Upper lobe of right lung (tissue), 1 donor: ENCODE results near the gene THSD4. TPM values are rescaled to one million over a fixed set of nuclear protein-coding genes. Genes with fewer than 3 reads are reported as not detected.

Experiments used
- ATAC-seq: fragments of 200-7000 bp; cut with Tn5 transposase; one replicate; pipeline ENCODE4 v1.9.1; 2020; ENCODE audit warnings: mild to moderate bottlenecking, moderate library complexity
- DNase-seq: peaks from one replicate; pipeline ENCODE4 v3.0.0-alpha.2; 2020
- H3K27ac ChIP-seq: fragments of 200-600 bp; one replicate; pipeline ENCODE4 v1.8.0; 2022
- H3K27me3 ChIP-seq: fragments of 200-600 bp; one replicate; pipeline ENCODE4 v1.8.0; 2022; ENCODE audit warnings: mild to moderate bottlenecking
- H3K36me3 ChIP-seq: fragments of 200-600 bp; one replicate; pipeline ENCODE4 v1.8.0; 2022
- H3K4me1 ChIP-seq: fragments of 200-600 bp; one replicate; pipeline ENCODE4 v1.8.0; 2022
- H3K4me3 ChIP-seq: fragments of 200-600 bp; one replicate; pipeline ENCODE4 v1.8.0; 2022; ENCODE audit warnings: mild to moderate bottlenecking
- H3K9me3 ChIP-seq: fragments of 200-600 bp; one replicate; pipeline ENCODE4 v1.8.0; 2022
- intact Hi-C: fragments of 100-400 bp; cut with DNase I; formaldehyde crosslinking; loops from one replicate; pipeline ENCODE4 v1.11.0; 2022
- total RNA-seq: library from RNA; stranded (reverse); fragmentation: NEBNext Ultra II Directional; extraction: Animal tissue kit (Norgen Biotek cat#: 25700); gene quantifications from one replicate; pipeline ENCODE4 v1.2.1, GENCODE V29; 2021
- TF ChIP-seq, protein P1 (sequence below): fragments of 200-600 bp; IDR thresholded peaks from one replicate; pipeline ENCODE4 v1.8.0; 2022; ENCODE audit warnings: antibody characterized with exemption
- donor health status: DM: no; HTN: yes; CAD: no; lungs with severe emphysema.

Gene THSD4
- total RNA-seq, 1 donor from 2014 or later = 25.6 TPM

DNA sequence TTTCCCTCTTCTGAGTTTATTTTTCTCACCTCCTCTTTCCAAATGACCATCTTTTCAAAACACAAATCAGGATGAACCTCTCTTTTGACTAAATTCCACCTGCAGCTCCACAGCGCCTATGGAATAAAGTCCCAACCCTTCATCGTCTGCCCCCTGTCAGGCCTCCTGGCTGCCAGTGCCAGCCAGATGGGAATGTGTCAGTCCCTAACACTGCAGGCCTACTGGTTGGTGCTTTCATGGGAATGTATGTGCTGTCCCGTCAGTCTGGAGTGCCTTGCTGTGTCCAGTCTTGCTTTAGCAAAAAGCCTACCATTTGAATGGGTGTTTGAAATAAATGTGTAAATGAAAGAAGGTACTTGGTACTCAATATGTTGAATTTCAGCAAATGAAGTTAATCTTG, 310.1 kb downstream of the THSD4 start:
- H3K27me3 ChIP-seq = no peaks in the 10 kb centered on the region
- H3K4me1 ChIP-seq = no peaks in the 10 kb centered on the region
- ATAC-seq (no peak), DNase-seq (no peak)
- TF ChIP-seq, protein P1, sequence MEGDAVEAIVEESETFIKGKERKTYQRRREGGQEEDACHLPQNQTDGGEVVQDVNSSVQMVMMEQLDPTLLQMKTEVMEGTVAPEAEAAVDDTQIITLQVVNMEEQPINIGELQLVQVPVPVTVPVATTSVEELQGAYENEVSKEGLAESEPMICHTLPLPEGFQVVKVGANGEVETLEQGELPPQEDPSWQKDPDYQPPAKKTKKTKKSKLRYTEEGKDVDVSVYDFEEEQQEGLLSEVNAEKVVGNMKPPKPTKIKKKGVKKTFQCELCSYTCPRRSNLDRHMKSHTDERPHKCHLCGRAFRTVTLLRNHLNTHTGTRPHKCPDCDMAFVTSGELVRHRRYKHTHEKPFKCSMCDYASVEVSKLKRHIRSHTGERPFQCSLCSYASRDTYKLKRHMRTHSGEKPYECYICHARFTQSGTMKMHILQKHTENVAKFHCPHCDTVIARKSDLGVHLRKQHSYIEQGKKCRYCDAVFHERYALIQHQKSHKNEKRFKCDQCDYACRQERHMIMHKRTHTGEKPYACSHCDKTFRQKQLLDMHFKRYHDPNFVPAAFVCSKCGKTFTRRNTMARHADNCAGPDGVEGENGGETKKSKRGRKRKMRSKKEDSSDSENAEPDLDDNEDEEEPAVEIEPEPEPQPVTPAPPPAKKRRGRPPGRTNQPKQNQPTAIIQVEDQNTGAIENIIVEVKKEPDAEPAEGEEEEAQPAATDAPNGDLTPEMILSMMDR = no peak
- no peak overlapping the region for H3K4me3 ChIP-seq
- no peaks in the 10 kb centered on the region for H3K36me3 ChIP-seq
- no peak overlapping the region for H3K27ac ChIP-seq
- intact Hi-C loops = no loop called here
- no peaks in the 10 kb centered on the region for H3K9me3 ChIP-seq

DNA sequence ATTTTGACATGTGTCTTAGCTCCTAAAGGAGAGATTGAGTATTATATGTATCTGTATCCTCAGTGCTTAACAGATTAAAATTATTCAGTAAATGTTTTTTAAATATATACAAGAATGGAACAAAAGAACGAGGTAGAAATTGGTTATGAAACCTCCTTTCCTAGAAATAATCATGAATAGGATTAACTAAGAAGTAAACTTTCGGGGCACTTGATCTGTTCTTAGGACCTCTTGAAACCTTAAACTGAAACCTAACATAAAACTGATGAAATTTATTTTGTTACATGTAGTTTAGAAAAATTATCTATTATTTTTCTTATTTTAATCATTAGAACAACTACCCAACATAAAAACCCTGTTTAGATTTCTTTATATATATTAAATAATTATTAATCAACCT, 311.5 kb downstream of the THSD4 start:
- TF ChIP-seq, protein P1 = no peak
- H3K4me3 ChIP-seq = no peak overlapping the region
- H3K9me3 ChIP-seq = no peaks in the 10 kb centered on the region
- no peaks in the 10 kb centered on the region for H3K4me1 ChIP-seq
- no peak for DNase-seq
- no peak for ATAC-seq
- intact Hi-C loops = no loop called here
- H3K36me3 ChIP-seq = no peaks in the 10 kb centered on the region
- no peaks in the 10 kb centered on the region for H3K27me3 ChIP-seq
- H3K27ac ChIP-seq = no peak overlapping the region

DNA sequence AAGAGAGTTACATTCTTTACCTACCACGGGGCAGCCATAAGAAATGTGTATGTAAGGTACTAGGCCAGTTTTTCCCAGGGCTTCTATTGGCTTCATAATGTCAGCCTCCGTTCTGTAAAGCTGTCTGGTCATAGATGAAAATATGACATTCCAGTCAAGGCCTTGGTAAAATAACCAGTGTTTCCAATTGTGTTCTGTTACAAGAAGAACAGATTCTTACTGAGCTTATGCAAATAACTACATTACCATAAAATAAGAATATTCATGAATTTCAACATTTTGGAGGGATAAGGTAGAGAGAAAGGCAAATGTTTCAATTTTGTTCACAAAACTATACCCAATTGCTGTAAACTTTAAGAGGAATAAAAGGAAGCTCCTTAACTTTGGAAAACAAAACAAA, 315.5 kb downstream of the THSD4 start:
- no peaks in the 10 kb centered on the region for H3K27me3 ChIP-seq
- no peak overlapping the region for H3K27ac ChIP-seq
- ATAC-seq = no peak
- H3K36me3 ChIP-seq = no peaks in the 10 kb centered on the region
- TF ChIP-seq, protein P1 = no peak
- intact Hi-C loops = no loop called here
- no peaks in the 10 kb centered on the region for H3K4me1 ChIP-seq
- H3K9me3 ChIP-seq = no peaks in the 10 kb centered on the region
- no peak for DNase-seq
- no peak overlapping the region for H3K4me3 ChIP-seq

DNA sequence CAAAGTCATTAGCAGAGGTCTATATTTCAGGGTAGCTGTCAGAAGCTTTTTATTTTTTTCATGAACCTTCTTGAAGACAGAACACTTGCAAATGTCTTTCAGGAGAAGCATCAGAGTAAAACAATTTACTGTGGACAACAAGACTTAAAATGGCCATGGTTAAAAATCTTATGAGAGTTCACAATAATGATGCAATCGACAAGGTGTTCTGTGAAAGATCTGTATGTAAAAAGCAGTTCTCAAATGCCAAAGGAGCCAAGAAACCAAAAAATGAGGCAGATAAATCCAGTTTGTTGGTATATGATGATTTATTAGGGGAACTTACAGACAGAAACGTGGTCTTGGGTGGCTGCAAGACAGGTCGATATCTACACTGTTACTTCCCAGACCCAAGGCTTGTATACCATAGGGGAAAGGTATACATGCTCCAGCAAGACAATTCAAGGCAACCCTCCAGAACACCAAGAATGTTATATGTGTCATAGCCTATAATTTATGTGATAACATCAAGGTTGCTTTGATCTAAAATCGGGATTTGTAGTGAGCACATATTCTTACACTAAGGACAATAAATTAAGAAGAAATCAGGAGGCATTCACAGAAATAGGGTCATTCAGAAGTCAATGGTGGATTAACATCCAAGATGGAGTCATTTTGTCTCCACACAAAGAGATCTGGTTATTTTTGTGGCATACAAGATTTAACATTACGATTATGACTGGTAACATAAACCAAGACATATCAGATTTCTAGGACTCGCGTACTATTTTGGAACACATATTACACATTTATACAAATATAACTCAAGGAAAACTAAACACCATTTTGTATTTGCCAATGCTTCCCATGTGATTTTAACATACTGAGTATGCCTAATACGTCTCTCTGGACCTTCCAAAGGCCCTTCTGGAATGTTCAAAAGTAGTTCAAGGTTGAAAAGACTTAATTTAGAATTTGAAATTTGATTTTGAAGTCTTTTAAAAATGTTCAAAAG, 316.4 kb downstream of the THSD4 start:
- no peaks in the 10 kb centered on the region for H3K9me3 ChIP-seq
- ATAC-seq = no peak
- intact Hi-C loops = no loop called here
- H3K4me3 ChIP-seq = no peak overlapping the region
- TF ChIP-seq, protein P1 = no peak
- no peak for DNase-seq
- H3K36me3 ChIP-seq = no peaks in the 10 kb centered on the region
- H3K4me1 ChIP-seq = no peaks in the 10 kb centered on the region
- no peak overlapping the region for H3K27ac ChIP-seq
- no peaks in the 10 kb centered on the region for H3K27me3 ChIP-seq

DNA sequence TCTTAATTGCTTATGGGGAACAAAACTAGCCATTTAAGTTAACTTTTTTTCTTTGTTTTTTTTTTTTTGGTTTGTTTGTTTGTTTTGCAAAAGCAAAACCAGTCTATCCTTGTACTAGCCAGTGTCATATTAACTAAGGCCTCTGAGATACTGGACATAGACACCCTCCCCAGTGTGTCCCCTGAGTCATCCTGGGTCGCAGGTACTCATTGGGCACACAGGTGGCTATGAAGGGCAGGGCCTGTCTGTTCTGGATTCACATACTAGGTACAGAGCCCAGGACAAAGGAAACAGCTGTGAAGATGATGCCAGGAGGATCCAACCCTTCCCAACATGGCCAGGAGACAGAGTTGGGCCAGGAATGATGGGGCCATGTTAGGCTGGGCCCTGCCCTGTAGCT, 318.1 kb downstream of the THSD4 start:
- DNase-seq = no peak
- ATAC-seq = no peak
- TF ChIP-seq, protein P1 = no peak
- Histone ChIP-seq H3K4me1 (no peaks in the 10 kb centered on the region), H3K27ac (no peak overlapping the region), H3K9me3 (no peaks in the 10 kb centered on the region), H3K36me3 (no peaks in the 10 kb centered on the region), H3K27me3 (no peaks in the 10 kb centered on the region), H3K4me3 (no peak overlapping the region)
- intact Hi-C loops = no loop called here
